ENCODE results near the gene TRPV5.

TRPV5 gene

DNA sequence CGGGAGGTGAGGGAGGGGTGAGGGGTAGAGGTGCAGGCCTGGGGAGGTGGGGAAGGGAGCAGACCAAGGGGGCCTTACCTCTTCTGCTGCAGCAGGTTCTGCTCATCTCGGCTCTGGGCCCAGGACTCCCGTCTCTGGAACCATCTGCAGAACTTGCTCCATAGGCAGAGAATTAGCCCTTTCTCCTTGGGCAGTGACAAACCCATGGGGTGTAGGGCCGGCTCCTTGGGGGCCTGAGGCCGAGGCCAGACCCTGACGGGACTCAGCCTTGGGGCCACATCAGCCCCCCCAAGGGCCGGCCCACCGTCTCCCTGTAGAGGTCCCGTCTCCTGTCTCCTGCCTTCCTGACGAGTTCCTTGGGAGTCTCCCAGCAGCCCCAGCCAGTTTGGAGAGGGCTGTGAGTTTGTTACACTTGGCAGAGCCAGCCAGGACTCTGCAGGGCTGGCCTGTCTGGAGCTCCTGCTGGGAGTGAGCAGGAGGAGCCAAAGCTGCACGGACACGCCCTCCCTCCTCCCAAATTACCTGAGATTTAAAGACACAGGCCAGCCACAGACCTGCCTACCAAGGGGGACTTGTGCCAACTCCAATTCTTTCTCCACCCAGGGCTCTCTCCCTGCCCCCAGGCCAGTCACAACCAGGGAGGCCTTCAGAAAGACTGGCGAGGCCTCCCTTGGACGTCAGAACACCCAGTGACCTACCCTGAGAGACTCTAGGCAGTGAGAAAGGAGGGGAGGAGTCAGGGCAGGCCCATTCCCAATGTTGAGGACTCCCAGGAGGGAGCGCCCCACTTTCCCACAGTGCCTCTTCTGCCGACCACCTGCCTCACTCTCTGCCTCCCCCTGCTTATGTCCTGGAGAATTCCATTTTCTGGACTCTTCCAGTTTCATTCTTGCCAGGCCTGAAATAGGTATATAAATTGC lies 48.0 kb downstream of the TRPV5 start, which contains the start of gene TRPV6:
Gene TRPV6 (minus strand): TSS at position 435 of the 920 bp plus-strand sequence.
- no peak for DNase-seq (ENCODE audit: low spot score)

- DNase-seq (ENCODE audit: low spot score) = no peak
Measured at GRCh38 chr7:142884286-142884640, 49.3 kb downstream of the TRPV5 start.

DNA sequence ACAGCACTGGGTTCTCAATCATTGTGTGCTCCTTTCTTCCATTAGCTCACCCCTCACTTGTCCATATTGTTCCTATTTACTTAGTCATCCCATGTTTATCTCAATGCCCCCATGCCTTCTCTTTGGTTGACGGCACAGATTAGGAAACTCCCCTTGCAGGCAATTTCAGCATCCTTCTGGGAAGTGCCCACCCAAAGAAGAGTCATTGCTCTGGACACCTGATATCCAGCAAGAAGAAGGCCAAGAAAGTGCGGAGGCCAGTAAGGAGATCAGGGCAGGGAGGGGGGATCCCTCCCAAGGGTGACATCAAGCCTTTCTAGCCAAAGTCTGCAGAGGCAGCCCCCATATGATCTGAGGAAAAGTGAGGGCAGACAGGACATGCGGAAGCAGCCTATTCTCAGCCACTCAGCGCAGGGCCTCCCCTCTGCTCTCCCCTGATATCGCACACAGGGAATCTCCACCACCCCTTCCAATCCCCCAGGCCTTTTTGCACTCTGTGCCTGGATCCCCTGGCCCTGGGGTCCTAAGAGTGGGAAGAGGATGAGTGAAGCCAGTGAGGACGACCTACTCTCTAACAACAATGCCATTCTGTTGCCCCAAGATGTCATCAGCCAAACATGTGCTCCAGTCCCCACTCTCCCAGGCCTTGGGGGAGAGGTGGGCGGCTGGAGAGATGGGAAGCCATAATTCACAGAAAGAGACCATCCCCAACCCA lies 49.8 kb downstream of the TRPV5 start:
- no peak for DNase-seq (ENCODE audit: low spot score)

DNA sequence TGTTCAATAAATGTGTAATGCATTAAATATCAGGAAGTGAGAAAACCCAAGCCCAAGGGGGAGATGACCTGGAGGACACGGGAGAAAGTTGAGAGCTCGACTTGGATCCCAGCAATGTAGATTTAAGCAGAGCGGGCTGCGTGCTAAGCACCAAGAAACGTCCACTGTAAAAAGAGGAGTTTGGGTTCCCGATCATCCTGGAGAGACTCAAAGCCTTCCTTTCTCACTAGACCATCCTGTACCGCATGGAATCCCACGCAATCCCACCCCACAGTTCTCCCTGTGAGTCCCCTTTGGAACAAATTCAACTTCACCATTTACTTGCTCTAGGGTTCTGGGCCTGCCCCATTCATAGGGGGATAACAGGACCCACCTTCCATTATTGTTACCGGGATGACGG lies 50.4 kb downstream of the TRPV5 start:
- DNase-seq (ENCODE audit: low spot score) = no peak

DNA sequence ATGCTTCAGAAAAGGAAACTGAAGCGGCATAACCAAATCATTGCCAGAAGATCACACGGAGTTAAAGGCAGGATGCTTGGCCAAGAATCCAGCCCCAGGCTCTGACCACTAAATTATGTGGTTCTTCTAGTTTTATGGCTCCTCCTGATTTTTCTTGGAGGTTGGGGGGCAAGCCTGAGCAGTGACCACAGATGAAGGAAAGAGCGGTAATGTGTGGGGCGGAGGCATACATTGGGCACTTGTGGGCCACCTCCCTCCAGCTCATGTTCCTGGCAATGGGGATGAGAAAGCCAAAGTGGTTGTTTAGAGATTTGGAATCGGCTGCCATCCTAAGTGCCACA lies 51.2 kb downstream of the TRPV5 start:
- no peak for DNase-seq (ENCODE audit: low spot score)

GRCh38 chr7:142881586-142882337 lies 51.8 kb downstream of the TRPV5 start:
- no peak for DNase-seq (ENCODE audit: low spot score)

GRCh38 chr7:142880876-142881505 lies 52.6 kb downstream of the TRPV5 start:
- peak; percentile 60 for DNase-seq (ENCODE audit: low spot score)

- no peak for DNase-seq (ENCODE audit: low spot score)
Measured at GRCh38 chr7:142879060-142879459, 54.5 kb downstream of the TRPV5 start.

DNA sequence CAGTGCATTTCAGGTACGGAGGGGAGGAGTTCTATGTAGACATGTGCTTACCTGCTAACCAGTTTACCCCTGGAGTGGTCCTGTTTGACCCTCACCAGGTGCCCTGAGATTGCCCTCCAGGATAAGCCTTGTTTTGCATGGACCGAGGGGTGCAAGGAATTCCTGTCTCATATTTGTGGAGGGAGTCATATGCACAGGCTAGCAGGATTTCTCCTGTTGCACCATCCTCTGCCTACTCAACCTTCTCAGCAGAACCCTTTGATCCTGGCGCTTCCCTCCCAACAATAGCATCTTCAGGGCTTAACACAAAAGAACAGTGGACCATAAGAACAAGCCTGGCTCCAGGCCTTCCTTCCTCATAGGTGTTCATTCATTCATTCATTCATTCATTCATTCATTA lies 55.2 kb downstream of the TRPV5 start:
- no peak for DNase-seq (ENCODE audit: low spot score)

GRCh38 chr7:142876991-142877910 lies 56.3 kb downstream of the TRPV5 start:
- DNase-seq (ENCODE audit: low spot score) = no peak

DNA sequence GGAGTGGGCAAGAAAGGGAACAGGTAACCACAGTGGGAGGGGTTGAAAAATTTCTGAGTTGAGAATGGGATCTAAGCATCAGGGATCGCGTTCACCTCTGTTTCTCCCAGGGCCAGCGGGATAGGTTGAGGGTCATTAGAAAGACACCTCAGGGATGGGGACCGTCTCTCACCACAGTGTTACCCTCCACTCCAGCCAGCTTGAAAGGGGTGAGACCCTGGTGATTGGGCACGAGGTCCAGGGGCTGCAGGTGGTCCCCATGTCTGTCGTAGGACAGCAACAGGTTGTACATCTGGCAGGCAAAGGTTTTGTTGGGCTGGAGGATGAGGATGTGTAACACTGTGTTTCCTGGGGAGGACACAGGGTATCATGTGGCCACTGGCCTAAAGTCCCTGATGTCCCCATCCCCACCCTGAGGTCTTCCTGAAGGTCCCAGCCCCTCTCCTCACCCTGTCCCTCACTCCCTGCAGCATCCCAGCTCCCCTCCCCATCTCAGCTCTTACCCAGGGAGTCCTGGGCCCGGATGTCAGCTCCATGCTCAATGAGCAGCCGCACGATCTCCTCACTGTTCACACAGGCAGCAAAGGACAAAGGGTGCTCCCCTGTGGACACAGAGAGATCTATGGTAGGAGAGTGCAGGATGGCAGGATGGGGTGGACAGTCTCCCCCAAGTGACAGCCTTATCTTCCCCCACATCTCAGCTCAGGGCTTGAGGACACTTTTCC lies 57.1 kb downstream of the TRPV5 start:
- no peak for DNase-seq (ENCODE audit: low spot score)

DNA sequence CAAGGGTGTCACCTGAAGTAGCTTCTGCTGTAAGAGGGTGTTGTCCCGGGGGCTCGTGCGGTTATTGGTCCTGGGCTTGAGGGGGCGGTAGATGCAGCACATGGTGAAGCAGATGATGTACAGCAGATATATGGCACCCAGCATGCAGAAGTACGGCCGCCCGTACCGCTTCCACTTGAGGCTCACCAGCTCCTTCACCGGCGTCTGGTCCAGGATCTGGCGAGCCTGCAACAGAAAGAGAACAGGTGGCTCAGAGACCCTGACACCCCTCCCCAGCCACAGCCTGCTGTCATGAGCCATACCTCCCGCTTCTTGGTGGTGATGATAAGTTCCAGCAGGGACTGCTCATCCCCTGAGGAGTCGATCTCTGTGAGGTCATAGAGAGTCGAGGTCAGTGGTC lies 58.1 kb downstream of the TRPV5 start:
- DNase-seq (ENCODE audit: low spot score) = no peak

GRCh38 chr7:142874837-142875236 lies 58.7 kb downstream of the TRPV5 start:
- no peak for DNase-seq (ENCODE audit: low spot score)

- DNase-seq (ENCODE audit: low spot score) = no peak
Measured at GRCh38 chr7:142874409-142874808, 59.1 kb downstream of the TRPV5 start.

DNA sequence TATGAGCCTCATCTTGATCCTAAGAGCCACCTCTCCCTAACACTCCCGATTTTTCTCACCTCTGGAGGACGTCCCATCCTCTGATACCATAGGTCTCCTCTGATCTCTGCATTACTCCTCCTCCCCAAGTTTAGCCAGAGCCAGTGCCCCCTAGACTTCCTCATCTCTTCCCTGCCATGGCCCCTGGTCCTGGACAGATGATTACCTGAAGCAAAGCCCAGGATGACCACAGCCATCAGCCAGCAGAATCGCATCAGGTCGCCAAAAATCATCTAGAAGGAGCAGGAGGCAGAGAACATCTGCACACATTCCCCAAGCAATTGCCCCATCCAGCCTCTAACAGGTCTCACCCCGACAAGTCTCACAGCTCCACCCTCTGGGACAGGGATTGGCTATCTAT lies 59.7 kb downstream of the TRPV5 start:
- DNase-seq (ENCODE audit: low spot score) = no peak

DNA sequence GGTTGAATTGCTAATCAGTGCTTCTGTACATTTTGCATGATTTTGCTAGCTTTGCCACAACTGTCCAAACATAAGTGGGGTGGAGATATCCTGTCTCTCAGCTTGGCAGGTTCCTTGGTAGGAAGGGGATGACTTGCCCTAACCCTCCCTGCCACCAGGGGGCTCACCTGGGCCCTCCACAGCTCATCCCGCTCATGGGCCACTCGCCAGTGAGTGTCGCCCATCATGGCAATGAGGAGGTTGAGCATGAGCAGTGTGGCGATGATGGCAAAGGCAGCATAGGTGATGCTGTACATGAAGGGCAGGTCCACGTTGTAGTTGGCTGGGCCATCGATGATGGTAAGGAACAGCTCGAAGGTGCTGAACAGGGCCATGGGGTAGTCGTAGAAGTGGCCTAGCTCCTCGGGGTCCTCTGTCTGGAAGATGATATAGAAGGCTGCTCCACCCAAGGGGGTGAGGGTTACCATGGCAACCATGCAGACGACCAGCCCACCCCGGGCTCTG lies 60.2 kb downstream of the TRPV5 start:
- DNase-seq (ENCODE audit: low spot score) = peak; percentile 14

DNA sequence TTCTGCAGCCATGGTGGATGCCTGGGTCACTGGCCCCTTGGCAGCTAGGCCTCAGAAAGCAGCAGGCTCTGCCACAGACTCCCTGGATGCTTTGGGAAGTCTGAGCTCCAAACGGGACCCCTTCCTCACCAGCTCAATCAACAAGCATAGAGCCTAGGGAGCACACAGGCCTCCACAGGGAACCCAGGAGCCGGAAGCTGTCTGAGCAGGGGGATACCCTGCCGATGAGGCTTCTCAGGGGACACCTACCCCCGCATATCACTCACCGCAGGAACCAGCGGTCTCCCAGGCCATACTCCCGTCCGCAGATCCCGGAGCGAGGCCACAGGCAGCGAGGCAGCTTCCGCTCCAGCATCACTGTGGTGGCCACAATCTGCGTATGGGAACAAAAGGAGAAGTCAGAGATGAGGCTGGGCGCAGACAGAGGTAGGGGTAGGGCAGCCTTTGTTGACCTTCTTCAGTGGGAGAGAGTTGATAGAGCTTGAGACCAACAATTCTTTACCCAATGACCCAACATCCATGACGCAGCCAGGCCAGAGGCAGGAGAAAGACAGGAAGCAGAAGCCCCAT lies 61.4 kb downstream of the TRPV5 start:
- DNase-seq (ENCODE audit: low spot score) = no peak

GRCh38 chr7:142871260-142872105 lies 62.1 kb downstream of the TRPV5 start:
- DNase-seq (ENCODE audit: low spot score) = no peak
